Effector CD4-positive, alpha-beta T cell (primary cell): ENCODE results near the gene CFC1. TPM values are rescaled to one million over a fixed set of nuclear protein-coding genes. Genes with fewer than 3 reads are reported as not detected.
"Not testable (repeated sequence)": the region's sequence is repeated elsewhere in the genome, so short reads cannot be mapped to it uniquely, and the experiment has no call there.

Source experiments
- DNase-seq: peaks from one replicate; pipeline ENCODE4 v3.0.0-alpha.2; 2020
- total RNA-seq: gene quantifications from one replicate; lab custom pipeline; 2026; lab: John Stamatoyannopoulos, UW

Gene CFC1
- not detected for total RNA-seq

- DNase-seq, result not testable (repeated sequence)
Observed at GRCh38 chr2:130599393-130599792, at the start of gene CFC1. Gene CFC1 (minus strand): TSS chr2:130599575. CDS start chr2:130599287, 288 bp downstream.

GRCh38 chr2:130641688-130642087 is 42.3 kb upstream of the CFC1 start:
- not testable (repeated sequence) for DNase-seq

- not testable (repeated sequence) for DNase-seq
Observed at GRCh38 chr2:130638973-130639372, 39.6 kb upstream of the CFC1 start.

GRCh38 chr2:130628784-130629475 is 29.6 kb upstream of the CFC1 start:
- DNase-seq, result not testable (repeated sequence)

- DNase-seq, result not testable (repeated sequence)
Observed at GRCh38 chr2:130611140-130611539, 11.8 kb upstream of the CFC1 start, which contains the start of gene POTEJ. Gene POTEJ (plus strand): TSS chr2:130611440. CDS start chr2:130611533, 93 bp downstream.

- not testable (repeated sequence) for DNase-seq
Observed at GRCh38 chr2:130610486-130610885, 11.1 kb upstream of the CFC1 start.

- DNase-seq, result not testable (repeated sequence)
Observed at GRCh38 chr2:130609002-130609920, 9.9 kb upstream of the CFC1 start.

GRCh38 chr2:130608276-130609001 is 9.1 kb upstream of the CFC1 start:
- not testable (repeated sequence) for DNase-seq

- not testable (repeated sequence) for DNase-seq
Observed at GRCh38 chr2:130601648-130602302, 2.4 kb upstream of the CFC1 start.

- not testable (repeated sequence) for DNase-seq
Observed at GRCh38 chr2:130599926-130600325, 551 bp upstream of the CFC1 start.

GRCh38 chr2:130598463-130598862 is 912 bp downstream of the CFC1 start:
- not testable (repeated sequence) for DNase-seq

GRCh38 chr2:130597994-130598393 is 1.4 kb downstream of the CFC1 start:
- DNase-seq, result not testable (repeated sequence)

- DNase-seq, result not testable (repeated sequence)
Observed at GRCh38 chr2:130596757-130597156, 2.6 kb downstream of the CFC1 start.

GRCh38 chr2:130594011-130594410 is 5.4 kb downstream of the CFC1 start:
- not testable (repeated sequence) for DNase-seq

- not testable (repeated sequence) for DNase-seq
Observed at GRCh38 chr2:130592791-130593414, 6.5 kb downstream of the CFC1 start.

GRCh38 chr2:130590842-130591359 is 8.5 kb downstream of the CFC1 start:
- DNase-seq, result not testable (repeated sequence)

- not testable (repeated sequence) for DNase-seq
Observed at GRCh38 chr2:130590170-130590841, 9.1 kb downstream of the CFC1 start.

GRCh38 chr2:130588688-130589458 is 10.5 kb downstream of the CFC1 start:
- DNase-seq, result not testable (repeated sequence)

GRCh38 chr2:130584726-130585125 is 14.6 kb downstream of the CFC1 start:
- DNase-seq, result not testable (repeated sequence)

- DNase-seq, result not testable (repeated sequence)
Observed at GRCh38 chr2:130583582-130583981, 15.8 kb downstream of the CFC1 start.
